ENCODE data around the gene FANCB. TPM values are rescaled to one million over a fixed set of nuclear protein-coding genes. Genes with fewer than 3 reads are reported as not detected.
A peak's percentile ranks its signal among the peaks of the same experiment; 100 is the strongest.

FANCB gene
- total and polyA plus RNA-seq, 9 of the 15 experiments (the other 6 are each of a cell fraction or from before 2014, with no cell fraction given), result 6.5 to 21.3 (median 14.6) TPM

GRCh38 chrX:14871767-14872166, 1.1 kb downstream of the FANCB start (continued):
- TF ChIP-seq ZNF280B (CRISPR knock-in tag; IDR thresholded peaks at IDR 0.05) (no peak), ZNF274 (IDR thresholded peaks at IDR 0.05; ENCODE audit: borderline replicate concordance, low read depth, low read length) (no peak), CXXC5 (CRISPR knock-in tag; IDR thresholded peaks at IDR 0.05) (no peak), ZNF707 (CRISPR knock-in tag; conservative IDR thresholded peaks at IDR 0.05) (no peak), RBM25 (IDR thresholded peaks at IDR 0.05; ENCODE audit: low read depth, low read length, severe bottlenecking) (peak; percentile 92), ELK1 (CRISPR knock-in tag; IDR thresholded peaks at IDR 0.05) (no peak), ZBTB12 (CRISPR knock-in tag; IDR thresholded peaks at IDR 0.05) (no peak), TSC22D4 (tag; IDR thresholded peaks at IDR 0.05) (no peak), ETV6 (IDR thresholded peaks at IDR 0.05; ENCODE audit: borderline replicate concordance in 1 of 2, low read depth in 2 of 2, low read length in 1 of 2) (no peak), ETV6 (CRISPR knock-in tag; IDR thresholded peaks at IDR 0.05; ENCODE audit: borderline replicate concordance) (no peak), KAT8 (IDR thresholded peaks at IDR 0.05; ENCODE audit: low read depth) (no peak), POLR2G (IDR thresholded peaks at IDR 0.05; ENCODE audit: low read depth, low read length) (no peak), SNIP1 (IDR thresholded peaks at IDR 0.05; ENCODE audit: low read depth) (no peak)

All from K562 (cell line).